HG03378 (cell line): ENCODE data around the gene PRDM4.

Experiments used
- ATAC-seq: cut with Tn5 transposase; IDR thresholded peaks from one replicate; pipeline ENCODE4 v1.9.1; 2021; ENCODE audit warnings: mild to moderate bottlenecking, moderate library complexity; ENCODE audit not compliant: unreplicated experiment

Gene PRDM4, protein sequence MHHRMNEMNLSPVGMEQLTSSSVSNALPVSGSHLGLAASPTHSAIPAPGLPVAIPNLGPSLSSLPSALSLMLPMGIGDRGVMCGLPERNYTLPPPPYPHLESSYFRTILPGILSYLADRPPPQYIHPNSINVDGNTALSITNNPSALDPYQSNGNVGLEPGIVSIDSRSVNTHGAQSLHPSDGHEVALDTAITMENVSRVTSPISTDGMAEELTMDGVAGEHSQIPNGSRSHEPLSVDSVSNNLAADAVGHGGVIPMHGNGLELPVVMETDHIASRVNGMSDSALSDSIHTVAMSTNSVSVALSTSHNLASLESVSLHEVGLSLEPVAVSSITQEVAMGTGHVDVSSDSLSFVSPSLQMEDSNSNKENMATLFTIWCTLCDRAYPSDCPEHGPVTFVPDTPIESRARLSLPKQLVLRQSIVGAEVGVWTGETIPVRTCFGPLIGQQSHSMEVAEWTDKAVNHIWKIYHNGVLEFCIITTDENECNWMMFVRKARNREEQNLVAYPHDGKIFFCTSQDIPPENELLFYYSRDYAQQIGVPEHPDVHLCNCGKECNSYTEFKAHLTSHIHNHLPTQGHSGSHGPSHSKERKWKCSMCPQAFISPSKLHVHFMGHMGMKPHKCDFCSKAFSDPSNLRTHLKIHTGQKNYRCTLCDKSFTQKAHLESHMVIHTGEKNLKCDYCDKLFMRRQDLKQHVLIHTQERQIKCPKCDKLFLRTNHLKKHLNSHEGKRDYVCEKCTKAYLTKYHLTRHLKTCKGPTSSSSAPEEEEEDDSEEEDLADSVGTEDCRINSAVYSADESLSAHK

DNA sequence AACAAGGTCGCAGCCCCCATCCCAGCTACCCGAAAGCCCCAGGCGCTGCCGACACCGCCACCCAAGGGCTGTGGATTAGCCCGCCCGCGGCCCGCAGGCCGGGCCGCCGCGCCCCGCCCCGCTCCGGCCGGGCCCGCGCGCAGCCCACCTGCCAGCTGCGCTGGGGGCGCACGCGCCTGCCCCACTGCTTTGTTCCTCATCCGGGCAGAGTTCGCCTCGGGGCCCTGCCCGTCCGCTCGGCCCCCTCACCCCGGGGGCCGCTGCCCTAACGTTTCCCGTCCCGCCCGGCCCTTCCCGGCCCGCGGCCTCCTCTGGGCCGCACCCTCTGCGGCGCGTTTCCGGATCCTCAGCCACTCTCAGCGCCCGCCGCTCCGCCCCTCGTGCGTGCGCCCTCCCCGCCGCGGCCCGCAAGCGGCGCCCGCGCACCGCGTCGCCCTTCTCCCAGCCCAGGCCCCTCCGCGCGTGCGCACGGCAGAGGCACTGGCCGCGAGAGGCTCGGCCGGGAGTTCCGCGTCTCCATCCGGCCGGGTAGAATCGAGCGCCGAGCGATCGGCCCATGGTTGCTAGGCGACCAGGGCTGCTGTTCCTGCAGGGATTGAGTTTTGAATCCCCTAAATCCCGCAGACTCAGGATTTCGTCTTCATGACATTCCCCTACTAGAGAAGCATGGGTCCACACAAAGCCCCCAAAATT is at the start of gene PRDM4:
TSS of gene PRDM4 (minus strand) at position 329 of the 693 bp plus-strand sequence. CDS start 622 bp downstream, outside the sequence.
- ATAC-seq: peak; percentile 81

DNA sequence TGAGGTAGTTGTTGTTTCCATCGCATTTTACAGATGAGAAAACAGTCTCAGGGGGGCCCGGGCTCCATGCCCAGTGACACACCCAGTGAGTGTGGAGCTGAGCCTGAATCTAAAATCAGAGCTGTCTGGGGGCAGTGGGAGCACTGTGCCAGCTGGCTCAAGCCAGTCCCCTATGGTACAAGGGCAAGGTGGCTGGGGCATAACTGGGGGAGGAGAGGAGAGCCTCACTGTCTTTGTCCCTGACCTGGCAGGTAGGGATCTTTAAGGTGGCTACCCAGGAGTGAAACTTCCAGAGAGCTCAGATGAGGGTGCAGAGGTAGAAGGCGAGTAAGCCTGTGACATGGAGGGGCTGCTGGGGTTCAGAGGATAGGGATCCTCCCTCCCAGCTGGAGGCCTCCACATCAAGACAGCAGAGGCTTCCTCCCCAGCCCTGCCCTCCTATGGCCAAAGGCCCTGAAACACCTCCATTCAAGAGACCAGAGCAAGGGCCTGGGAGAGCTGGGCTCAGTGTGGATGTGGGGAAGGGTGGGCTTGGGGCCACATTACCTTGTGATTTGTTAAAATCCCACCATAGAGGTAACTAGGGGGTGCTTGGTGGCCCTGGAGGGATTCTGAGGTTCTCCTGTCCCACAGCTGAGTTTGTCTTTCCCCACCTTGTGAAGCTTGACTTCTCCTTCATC is 46.7 kb upstream of the PRDM4 start:
- ATAC-seq: no peak

DNA sequence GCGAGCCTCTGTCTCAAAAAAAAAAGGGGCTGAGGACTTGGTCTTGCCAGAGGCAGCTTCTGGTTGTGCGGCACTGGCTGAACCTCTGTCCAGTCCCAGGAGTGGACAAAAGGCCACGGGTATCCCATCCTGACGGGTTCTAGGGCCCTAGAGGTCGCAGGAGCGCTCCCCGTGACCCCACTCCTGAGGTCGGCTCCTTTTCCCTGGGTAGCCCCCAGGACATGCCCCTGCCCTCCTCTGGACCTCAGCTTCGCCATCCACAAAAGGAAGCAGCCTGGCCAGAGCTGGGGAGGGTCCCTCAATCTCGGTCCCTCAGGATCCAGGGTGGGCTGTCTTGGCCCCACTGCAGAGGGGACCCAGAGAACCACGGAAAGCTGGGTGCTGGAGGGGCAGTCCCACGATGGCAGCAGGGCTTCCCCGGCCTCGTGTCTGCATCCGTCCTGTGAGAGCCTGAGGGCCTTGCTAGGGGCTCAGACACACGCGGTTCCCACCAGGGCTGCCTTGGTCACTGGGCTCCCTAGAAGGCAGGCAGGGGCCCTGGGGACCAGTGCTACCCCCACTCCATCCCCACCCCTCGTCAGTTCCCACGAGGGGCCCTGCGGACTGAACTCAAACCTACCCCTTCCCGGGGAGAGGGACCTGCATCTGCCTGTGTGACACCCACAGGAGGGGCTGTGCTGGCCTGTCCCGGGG is 44.7 kb upstream of the PRDM4 start:
- ATAC-seq: no peak

DNA sequence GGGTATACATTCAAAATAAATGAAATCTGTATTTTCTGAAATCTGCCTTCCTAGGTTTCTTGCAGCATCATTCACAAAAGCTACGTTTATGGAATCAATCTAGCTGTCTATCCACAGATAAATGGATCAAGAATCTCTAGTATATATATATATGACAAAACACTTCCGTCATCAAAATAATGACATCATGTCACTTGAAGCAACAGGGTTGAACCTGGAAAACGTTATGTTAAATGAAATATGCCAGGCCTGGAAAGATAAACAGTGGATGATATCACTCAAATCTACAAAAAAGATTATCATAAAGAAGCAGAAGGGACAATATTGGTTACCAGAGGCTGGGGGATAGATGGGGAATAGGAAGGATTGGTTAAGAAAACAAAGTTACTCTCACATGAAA is 42.2 kb upstream of the PRDM4 start:
- no peak for ATAC-seq

DNA sequence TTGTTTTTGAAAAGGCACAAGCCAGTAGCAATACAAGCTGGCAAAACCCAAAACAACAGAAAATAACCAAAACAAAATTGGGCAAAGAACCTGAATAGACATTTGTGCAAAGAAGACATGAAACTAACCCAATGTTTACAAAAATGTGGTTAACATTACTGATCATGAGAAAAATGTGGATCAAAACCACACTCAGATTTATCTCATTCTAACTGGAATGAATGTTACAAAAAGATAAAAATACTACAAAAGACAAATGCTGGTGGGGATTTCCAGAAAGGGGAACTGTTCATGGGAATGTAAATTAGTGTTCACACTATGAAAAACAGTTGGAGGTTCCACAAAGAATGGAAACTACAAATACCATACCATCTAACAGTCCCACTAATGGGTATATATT is 40.2 kb upstream of the PRDM4 start:
- ATAC-seq: no peak

DNA sequence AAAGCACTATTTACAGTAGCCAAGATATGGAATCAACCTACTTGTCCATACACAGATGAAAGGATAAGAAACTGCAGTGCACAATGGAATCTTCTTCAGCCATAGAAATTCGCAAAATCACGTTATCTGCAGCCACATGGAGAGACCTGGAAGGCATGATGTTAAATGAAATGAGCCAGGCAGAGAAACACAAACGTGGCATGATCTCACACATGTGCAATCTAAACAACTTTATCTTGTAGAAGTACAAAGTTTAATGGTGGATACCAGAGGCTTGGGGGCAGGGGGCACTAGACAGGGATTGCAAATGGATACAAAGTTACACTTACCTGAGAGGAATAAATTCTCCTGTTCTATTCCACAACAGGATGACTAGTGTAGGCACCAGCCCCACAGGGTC is 37.6 kb upstream of the PRDM4 start:
- no peak for ATAC-seq

DNA sequence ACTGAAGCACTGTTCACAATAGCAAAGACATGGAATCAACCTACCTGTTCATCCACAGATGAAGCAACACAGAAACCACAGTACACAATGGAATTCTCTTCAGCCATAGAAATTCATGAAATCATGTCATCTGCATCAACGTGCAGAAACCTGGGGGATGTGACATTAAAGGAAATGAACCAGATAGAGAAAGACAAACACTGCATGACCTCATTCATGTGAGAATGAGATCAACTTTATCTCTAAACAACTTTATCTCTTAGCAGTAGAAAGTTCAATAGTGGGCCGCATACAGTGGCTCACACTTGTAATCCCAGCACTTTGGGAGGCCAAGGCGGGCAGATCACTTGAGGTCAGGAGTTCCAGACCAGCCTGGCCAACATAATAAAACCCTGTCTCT is 33.5 kb upstream of the PRDM4 start:
- ATAC-seq: no peak

DNA sequence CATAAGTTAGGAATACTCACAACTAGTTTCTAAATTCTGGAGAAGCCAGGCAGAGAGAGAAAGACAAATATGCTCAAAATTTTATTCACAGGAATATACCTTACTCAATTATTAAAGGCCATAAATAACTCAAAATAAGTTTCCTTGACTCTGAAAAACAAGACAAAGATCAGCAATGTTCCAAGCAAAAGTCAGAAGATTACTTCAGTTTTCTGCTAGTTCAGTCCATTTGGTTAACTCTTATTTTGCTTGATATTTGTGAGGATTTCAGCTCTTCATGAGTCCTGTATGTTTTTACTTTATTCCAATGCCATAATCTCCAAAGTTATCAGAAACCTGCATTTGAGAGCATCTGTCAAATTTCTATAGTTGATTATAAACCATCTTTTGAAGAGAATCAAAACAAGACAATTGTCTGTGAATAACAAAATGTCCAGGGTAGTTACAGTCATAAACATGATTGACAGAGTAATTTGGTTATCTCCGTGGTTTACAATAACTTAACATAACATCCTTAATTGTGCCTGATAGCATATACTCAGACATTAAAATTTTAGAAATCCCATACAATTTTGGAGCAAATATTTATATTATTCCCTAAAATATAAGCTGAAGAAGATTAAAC is 30.6 kb upstream of the PRDM4 start:
- ATAC-seq: no peak

DNA sequence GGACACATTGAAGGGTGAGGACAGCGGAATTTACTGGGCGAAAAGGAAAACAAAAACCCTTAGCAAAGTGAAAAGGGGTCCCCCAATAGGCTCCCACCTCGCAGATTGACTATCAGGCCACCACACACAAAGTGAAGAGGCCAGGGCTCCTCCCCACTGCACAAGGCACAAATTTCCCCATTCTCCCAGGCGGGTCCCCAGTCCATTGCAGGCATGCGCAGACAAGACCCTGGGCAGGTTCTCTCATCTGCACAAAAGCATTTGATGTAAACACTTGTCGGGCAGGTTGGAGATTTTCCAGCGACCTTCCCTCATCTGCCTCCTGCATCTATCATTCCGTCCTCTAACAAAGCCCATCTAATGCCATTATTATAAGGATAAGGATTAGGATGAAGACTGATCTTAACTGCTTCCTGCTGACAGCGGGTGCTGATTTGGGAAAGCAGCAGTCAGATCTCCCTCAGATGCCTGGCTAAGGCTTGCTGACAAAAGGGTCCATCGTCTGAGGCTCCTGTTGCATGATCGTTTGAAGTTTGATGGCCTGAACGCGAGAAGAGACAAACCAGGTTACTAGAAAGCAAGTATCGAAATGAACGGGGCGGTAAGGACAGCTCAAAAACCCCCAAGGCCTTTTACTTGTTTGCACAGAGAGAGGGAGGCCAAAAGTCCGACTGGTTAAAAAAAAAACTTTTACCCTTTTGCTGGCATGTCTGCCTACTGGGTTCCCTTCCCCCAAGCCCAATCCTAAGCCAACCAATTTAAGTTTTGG is 27.9 kb upstream of the PRDM4 start:
- no peak for ATAC-seq

DNA sequence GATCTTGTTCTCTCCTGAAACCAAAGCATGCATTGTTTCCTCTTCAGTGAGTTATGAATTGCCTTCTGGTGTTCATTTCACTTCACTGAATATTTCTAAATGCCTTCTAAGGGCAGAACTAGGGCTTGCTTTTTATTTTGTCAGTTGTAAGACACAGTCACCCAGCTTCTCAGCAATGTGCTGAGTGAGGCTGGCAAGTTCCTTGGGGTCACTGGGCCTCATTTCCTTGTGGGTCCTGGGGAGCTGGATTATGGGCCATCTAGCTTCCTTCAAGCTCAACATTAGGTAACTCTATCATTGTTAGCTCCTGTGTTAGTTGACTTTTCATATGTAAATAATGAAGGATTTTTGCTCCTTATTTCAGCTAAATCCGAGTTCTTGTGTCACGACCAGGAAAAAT is 27.3 kb upstream of the PRDM4 start:
- no peak for ATAC-seq

DNA sequence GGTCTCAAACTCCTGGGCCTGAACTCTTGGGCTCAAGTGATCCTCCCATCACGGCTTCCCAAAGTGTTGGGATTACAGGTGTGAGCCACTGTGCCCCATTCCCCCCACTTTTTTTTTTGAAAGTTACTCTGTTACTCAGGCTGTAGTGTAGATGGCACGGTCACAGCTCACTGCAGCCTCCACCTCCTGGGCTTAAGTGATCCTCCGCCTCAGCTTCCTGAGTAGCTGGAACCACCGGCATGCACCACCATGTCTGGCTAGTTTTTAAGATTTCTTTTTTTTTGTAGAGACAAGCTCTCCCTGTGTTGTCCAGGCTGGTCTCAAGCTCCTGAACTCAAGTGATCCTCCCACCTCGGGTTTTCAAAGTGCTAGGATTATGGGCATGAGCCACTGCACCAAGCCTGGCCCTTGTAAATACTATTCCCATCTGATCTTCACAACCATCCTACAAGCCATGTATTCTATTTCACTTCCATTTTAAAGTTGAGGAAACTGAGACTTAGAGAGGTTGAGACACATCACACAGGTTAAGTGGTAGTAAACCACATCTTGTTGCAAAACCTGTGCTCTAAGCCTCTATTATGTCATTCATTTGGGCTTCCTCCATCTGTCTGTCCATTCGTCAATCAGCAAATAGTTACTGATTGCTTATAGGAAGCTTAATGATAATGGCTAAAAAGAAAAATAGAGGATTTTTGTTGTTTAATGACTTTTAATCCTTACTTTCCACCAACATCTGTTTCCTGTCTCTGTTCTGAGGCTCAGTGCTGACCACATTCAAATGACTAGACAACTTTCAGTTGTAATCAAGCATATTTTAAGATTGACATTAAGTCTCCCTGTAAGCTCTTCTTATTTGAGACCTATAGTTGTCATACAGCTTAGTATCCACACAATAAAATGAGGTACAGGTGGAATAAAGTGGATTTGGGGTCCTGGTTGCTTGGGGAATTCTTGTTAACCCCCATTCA is 22.8 kb upstream of the PRDM4 start:
- ATAC-seq: peak; percentile 60

DNA sequence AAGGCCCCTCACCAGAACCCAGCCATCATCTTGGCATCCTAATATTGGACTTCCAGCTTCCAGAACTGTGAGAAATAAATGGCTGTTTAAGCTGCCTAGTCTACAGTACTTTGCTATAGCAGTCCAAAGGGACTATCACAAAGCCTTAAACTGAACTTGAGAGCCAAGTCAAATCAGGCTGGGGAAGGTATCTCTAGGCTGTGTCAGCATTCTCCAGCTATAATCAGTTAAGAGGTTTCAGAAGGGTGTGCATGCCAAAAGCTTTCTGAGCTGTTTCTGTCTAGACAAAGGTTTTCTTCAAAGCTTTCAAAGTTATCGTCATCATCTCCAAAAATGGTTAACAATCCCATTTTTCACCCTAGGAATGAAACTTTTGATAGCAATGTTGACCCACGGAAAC is 21.1 kb upstream of the PRDM4 start:
- no peak for ATAC-seq

DNA sequence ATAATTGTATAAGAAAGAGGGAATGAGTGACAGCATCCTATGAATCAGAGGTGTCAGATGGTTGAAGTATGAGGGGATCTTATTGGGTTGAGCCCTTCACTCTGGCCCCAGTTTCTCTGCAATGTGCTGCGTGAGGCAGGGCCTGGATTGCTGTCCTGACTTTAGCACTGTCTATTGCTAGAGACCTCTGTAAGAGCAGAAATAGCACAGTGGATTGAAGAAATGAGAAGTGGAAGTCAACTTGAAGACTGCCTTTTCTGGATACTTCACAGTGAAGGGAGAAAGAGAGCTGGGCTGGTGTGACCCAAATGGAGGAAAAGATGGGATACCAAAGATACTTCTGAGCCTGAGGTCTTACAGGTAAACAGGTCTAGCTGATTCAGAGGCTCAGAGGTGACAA is 19.4 kb upstream of the PRDM4 start:
- ATAC-seq: no peak

DNA sequence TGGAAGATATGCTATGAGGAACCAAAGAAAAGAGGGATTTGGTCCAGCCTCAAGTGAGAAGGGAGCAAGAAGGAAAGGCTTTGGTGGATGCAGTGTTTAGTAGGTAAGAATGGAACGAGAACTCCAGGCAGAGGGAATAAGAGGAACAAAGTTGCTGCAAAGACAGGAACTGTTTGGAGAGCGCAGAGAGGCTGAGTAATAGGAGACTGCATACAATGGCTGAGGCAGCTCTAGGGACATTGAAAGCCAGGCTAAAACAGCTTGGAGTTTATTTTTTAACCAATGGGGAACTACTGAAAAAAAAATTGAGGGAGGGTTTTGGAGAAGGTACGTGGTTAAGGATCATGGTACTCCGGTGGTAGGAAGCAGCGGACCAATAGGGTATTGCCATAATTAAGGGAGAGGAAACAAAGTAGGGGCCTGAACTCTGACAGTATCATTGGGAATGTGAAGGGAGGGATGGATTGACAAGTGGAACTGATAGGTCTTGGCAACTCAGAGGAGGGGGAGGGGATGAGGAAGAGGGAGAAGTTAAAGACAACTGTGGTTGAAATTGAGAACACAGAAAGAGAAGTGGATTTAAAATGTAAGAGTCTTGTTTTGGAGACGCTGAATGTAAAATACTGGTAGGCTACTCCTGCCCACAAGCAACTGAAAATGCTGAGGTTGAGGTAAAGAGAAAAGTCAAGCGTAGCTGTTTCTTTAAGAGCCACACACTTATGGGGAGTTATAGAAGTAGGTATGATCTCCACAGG is 18.3 kb upstream of the PRDM4 start:
- peak; percentile 77 for ATAC-seq

DNA sequence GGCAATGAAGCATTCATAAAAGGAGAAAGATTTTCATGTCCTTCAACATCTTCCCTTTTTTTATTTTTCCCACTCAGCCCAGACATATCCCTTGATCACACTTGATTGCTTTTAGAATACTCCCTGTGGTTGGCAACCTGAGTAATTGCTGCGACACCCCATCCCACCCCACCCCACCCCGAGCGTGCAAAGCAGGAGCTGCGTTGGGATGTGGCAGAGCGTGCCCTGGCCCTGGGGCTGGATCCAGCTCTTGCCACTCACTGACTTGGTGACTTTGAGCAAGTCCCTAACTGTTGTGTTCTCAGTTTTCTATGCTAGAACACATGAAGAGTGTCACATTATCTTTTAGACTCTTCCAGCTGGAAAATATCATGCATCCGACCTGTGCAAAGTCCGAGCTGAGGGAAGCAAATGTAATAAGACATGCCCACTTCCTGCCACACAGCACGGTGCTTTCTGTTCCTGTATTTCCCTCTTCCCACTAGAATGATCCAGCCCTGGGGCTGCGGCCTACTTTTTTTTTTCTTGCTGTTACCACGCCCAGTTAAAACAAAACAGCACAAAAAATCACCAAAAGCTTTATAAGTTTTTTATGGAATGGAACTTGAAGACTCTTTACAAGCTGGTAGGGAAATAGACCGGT is 17.6 kb upstream of the PRDM4 start:
- ATAC-seq: no peak

DNA sequence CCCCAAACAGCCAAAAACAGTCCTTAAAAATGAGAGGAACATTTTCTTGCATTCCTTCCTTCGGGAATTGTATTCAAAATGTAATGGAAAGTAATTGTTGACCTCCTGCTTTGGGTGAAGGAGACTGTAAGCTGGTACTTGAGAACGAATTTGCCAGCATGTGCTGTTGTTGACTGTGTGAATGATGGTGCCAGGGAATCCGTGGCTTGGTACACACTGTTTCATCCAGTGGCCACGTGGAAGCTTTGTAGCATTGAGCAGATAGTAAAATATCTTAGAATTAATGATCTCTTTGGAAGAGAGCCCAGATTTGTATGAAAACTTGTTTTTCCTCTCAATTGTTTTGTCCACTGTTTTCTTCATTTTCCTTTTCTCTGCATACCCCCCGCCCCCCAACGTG is 15.2 kb upstream of the PRDM4 start:
- ATAC-seq: no peak
